GM18499 (cell line): ENCODE measurements around the gene MARK3.

ENCODE experiments used
- ATAC-seq: cut with Tn5 transposase; IDR thresholded peaks from one replicate; pipeline ENCODE4 v1.9.1; 2021; ENCODE audit warnings: moderate number of reproducible peaks; ENCODE audit not compliant: insufficient read depth, unreplicated experiment

MARK3 gene

GRCh38 chr14:103545219-103545914, 160.2 kb downstream of the MARK3 start:
- no peak for ATAC-seq

GRCh38 chr14:103545915-103546651, 160.9 kb downstream of the MARK3 start:
- no peak for ATAC-seq

GRCh38 chr14:103546652-103547454, 161.6 kb downstream of the MARK3 start:
- ATAC-seq: no peak

- no peak for ATAC-seq
These were observed 162.3 kb downstream of the MARK3 start for GRCh38 chr14:103547455-103547940.

- no peak for ATAC-seq
These were observed 162.8 kb downstream of the MARK3 start for GRCh38 chr14:103547941-103548462.

- ATAC-seq: no peak
These were observed 163.5 kb downstream of the MARK3 start for GRCh38 chr14:103548463-103549351.

GRCh38 chr14:103549361-103550311, 164.4 kb downstream of the MARK3 start:
- ATAC-seq: no peak

- no peak for ATAC-seq
These were observed 165.5 kb downstream of the MARK3 start for GRCh38 chr14:103550451-103551337.

GRCh38 chr14:103551338-103551762, 166.1 kb downstream of the MARK3 start:
- no peak for ATAC-seq

GRCh38 chr14:103552011-103552845, 167.0 kb downstream of the MARK3 start:
- no peak for ATAC-seq

GRCh38 chr14:103552846-103553210, 167.6 kb downstream of the MARK3 start:
- ATAC-seq: no peak
